Large intestine (tissue), 3 donors: ENCODE measurements around the gene GKN1. TPM values are rescaled to one million over a fixed set of nuclear protein-coding genes. Genes with fewer than 3 reads are reported as not detected.

ENCODE experiments used
- DNase-seq, 2 donors: peaks; one replicate each; pipeline versions ENCODE4 v3.0.0 to v3.0.0-alpha.2; 2013
- H3K27ac ChIP-seq: one replicate; pipeline ENCODE4 v1.5.1; 2013; ENCODE audit warnings: low read length
- H3K27me3 ChIP-seq: 2 replicates; pipeline ENCODE4 v1.6.1; 2013; ENCODE audit warnings: low read length; ENCODE audit not compliant: control insufficient read depth, insufficient read depth
- H3K36me3 ChIP-seq: 2 replicates; pipeline ENCODE4 v1.6.1; 2013; ENCODE audit warnings: low read length; ENCODE audit not compliant: control insufficient read depth, insufficient read depth
- H3K4me1 ChIP-seq: one replicate; pipeline ENCODE4 v1.6.1; 2013; ENCODE audit warnings: low read length; ENCODE audit not compliant: control insufficient read depth, insufficient read depth
- H3K4me3 ChIP-seq: one replicate; pipeline ENCODE4 v1.5.1; 2013; ENCODE audit warnings: low read length
- H3K9me3 ChIP-seq: one replicate; pipeline ENCODE4 v1.6.1; 2013; ENCODE audit warnings: mild to moderate bottlenecking, low read depth, low read length, moderate library complexity; ENCODE audit not compliant: control insufficient read depth
- WGBS: methylation state at CpG from one replicate; pipeline ENCODE4 v1.1.5; 2013; ENCODE audit warnings: low lambda C conversion rate; ENCODE audit not compliant: insufficient coverage; 5-methylcytosine and 5-hydroxymethylcytosine counted together
- polyA plus RNA-seq: library from polyadenylated mRNA; unstranded; fragments of 120-200 nt; gene quantifications from one replicate; pipeline ENCODE4 v1.2.1, GENCODE V29; 2013

GKN1 gene
- polyA plus RNA-seq, 1 donor: not detected

DNA sequence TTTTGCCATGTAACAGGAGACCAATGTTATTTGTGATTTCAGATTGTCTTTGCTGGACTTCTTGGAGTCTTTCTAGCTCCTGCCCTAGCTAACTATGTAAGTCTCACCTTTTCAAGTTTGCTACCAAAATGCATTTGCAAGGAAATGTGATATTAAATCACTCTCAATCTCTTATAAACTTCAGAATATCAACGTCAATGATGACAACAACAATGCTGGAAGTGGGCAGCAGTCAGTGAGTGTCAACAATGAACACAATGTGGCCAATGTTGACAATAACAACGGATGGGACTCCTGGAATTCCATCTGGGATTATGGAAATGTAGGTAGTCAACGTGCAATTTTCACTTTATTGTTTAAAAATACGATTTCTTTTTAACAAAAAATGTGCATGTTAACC is 3.0 kb downstream of the GKN1 start:
- Histone ChIP-seq H3K4me1 (no peaks in the 10 kb centered on the region), H3K27ac (no peak overlapping the region), H3K9me3 (no peaks in the 10 kb centered on the region), H3K4me3 (no peak overlapping the region), H3K36me3 (no peaks in the 10 kb centered on the region), H3K27me3 (peaks cover 6% of the 10 kb centered on the region)
- WGBS: 67% methylated on average over 1 of the region's 4 CpGs
- no peak for DNase-seq

DNA sequence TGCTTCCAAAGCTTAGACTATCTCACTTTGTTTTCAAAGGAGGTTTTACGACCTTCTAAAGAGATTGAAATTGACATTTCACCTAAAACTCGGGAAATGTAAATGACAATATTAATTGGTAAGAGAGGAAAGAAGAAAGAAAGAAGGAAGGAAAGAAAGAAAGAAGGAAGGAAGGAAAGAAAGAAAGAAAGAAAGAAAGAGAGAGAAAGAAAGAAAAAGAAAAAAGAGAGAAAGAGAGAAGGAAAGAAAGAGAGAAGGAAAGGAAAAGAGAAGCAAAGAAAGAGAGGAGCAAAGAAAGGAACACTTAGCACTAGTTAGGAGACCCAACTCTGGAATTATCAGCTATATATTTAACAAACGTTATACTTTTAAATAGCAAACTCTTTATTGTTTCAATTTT is 3.7 kb downstream of the GKN1 start:
- no peak for DNase-seq
- no peak overlapping the region for H3K4me3 ChIP-seq

DNA sequence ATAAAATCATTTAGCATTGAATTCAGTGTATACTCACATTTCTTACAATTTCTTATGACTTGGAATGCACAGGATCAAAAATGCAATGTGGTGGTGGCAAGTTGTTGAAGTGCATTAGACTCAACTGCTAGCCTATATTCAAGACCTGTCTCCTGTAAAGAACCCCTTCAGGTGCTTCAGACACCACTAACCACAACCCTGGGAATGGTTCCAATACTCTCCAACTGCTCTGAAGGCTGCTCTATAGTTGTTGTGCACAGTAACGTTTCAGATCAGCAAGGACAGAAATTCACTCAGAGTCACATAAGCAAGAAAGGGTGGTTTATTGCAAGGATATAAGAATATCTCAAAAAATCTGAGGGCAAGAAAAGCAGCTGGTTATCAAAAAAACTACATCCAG is 6.5 kb downstream of the GKN1 start:
- Histone ChIP-seq H3K9me3 (no peaks in the 10 kb centered on the region), H3K36me3 (no peaks in the 10 kb centered on the region), H3K27me3 (peaks cover 4% of the 10 kb centered on the region), H3K4me3 (no peak overlapping the region), H3K4me1 (no peaks in the 10 kb centered on the region), H3K27ac (no peak overlapping the region)
- WGBS: 100% methylated on average over 1 of the region's 1 CpG
- DNase-seq: no peak

More for the DNA sequence above, 3.7 kb downstream of the GKN1 start:
- Histone ChIP-seq H3K27ac (no peak overlapping the region), H3K4me1 (no peaks in the 10 kb centered on the region), H3K27me3 (peaks cover 6% of the 10 kb centered on the region), H3K36me3 (no peaks in the 10 kb centered on the region), H3K9me3 (no peaks in the 10 kb centered on the region)
- 73% methylated on average over 3 of the region's 3 CpGs for WGBS

DNA sequence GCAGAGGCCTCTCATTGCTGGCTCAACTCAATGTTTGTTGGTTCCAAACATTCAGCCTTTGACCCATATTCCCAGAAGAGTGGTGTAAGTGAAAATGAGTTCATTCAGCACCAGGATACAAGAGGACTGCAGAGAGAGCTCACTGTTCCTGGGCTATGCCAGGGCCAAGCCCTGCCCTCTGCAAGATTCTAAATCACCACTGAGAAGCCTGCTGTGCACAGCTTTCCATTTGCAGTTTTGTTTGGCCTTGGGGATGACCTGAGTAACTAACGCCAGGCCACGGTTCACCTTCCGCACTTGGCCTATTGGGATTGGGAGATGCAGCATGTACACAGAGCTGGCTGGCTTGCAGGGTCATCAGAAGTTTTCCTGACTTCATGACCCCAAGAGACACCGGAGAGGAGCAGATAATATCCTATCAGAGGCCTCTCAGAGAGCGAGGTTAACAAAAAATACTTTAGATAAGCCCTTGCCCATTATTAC is 12.6 kb downstream of the GKN1 start:
- Histone ChIP-seq H3K36me3 (no peaks in the 10 kb centered on the region), H3K9me3 (no peaks in the 10 kb centered on the region), H3K27ac (no peak overlapping the region), H3K4me3 (no peak overlapping the region), H3K4me1 (no peaks in the 10 kb centered on the region), H3K27me3 (peaks cover 4% of the 10 kb centered on the region)
- DNase-seq: no peak
- WGBS: no CpG with 5 or more reads among the region's 5 CpGs

DNA sequence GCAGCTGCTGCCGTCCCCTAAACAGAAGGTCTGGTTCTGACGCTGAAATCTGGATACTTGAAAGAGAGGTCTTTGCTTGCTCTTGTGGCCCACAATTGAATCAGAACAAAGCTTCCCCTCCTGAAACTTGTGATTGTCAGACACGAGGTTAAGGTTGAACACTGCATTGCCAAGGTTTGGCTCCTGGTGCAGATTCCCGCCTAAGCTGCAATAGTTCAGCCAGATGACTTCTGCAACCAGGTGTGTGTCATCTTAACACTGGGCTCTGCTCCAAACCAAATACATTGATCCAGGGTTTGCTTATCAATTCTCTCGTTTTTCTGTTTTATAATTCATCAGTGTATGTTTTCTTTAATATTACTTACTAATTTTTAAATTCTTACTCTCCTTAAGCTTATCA is 14.6 kb downstream of the GKN1 start:
- H3K27ac ChIP-seq: no peak overlapping the region
- H3K27me3 ChIP-seq: peaks cover 4% of the 10 kb centered on the region
- no peak overlapping the region for H3K4me3 ChIP-seq
- DNase-seq: no peak
- WGBS: no CpG with 5 or more reads among the region's 5 CpGs
- H3K9me3 ChIP-seq: no peaks in the 10 kb centered on the region
- H3K4me1 ChIP-seq: no peaks in the 10 kb centered on the region
- H3K36me3 ChIP-seq: no peaks in the 10 kb centered on the region

DNA sequence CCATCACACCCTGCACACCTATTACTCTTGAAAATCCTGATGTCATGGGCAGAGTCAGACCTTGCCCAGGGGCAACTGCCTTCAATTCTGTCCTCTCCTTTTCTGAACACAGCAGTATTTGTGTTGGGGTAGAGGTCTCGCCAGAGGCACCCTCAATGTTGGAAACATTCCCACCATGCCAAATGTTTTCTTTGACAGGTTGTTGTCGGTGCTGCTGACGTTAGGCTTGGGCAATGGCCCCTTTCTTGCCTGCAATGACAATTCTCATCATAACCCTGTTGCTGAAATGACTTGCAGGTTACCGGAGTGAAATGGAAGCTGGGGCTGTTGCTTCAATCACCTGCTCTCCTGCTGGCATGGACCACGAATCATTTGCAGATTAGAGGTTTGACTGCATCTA is 17.9 kb downstream of the GKN1 start:
- DNase-seq: no peak
- Histone ChIP-seq H3K9me3 (no peaks in the 10 kb centered on the region), H3K27ac (no peak overlapping the region), H3K4me1 (no peaks in the 10 kb centered on the region), H3K36me3 (no peaks in the 10 kb centered on the region), H3K27me3 (peaks cover 4% of the 10 kb centered on the region), H3K4me3 (no peak overlapping the region)
- WGBS: no CpG with 5 or more reads among the region's 5 CpGs

DNA sequence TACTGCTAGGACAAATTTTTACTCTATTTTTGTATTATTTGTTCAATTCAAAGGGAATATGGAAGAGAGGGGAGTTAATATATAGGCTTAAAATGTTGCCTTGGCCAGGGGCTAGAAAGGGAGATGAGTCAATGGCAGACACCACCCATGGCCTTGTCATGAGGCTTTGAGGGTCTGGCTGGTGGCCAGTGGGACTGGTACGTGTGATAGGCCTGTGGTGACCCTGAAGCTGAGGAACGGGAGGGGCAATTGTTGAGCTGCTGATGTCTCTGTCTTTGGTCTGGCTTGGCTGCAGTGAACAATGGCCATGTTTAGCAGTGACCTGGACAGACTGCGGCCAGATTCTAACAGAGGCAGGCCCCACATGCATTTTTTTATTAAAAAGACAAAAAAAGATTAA is 18.5 kb downstream of the GKN1 start:
- Histone ChIP-seq H3K27me3 (peaks cover 4% of the 10 kb centered on the region), H3K36me3 (no peaks in the 10 kb centered on the region), H3K9me3 (no peaks in the 10 kb centered on the region), H3K4me1 (no peaks in the 10 kb centered on the region), H3K27ac (no peak overlapping the region), H3K4me3 (no peak overlapping the region)
- no CpG with 5 or more reads among the region's 3 CpGs for WGBS
- DNase-seq: no peak

DNA sequence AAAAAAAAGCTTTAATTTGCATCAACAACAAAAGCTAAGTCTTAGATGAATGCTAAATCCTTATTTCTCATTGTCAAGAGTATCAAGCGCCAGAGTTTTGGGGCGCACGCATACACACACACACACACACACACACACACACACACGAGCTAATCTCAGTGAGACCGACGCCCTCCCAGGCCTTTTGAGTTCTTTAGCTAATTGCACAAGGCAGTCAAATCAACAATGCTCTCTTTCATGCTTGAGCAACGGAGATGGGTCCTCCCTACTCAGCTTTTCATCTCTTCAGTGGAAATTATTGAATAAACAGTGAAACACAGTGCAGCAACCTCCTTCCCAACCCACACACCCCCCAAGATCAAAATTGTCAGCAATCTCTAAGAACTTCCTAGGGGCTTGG is 19.2 kb downstream of the GKN1 start:
- Histone ChIP-seq H3K36me3 (no peaks in the 10 kb centered on the region), H3K4me3 (no peak overlapping the region), H3K9me3 (no peaks in the 10 kb centered on the region), H3K27me3 (peaks cover 4% of the 10 kb centered on the region), H3K27ac (no peak overlapping the region), H3K4me1 (no peaks in the 10 kb centered on the region)
- no peak for DNase-seq
- WGBS: no CpG with 5 or more reads among the region's 7 CpGs

DNA sequence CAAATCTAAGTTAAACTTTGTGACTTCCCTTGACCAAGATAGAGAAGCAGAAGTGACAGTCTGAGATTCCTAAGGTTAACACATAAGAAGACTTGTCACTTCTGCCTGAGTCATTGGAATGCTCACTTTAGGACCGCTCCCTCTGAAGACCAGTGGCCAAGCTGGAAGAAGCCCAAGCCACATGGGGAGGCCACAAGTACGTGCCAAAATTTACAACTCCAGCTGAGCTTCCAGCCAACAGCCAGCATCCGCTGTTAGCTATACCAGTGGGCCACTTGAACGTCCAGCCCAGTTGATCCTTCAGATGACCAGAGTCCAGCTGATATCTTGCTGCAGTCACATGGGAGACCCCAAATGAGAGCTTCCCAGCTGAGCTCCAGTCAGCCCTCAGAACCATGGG is 20.4 kb downstream of the GKN1 start:
- no peaks in the 10 kb centered on the region for H3K27me3 ChIP-seq
- no peaks in the 10 kb centered on the region for H3K9me3 ChIP-seq
- WGBS: no CpG with 5 or more reads among the region's 4 CpGs
- no peak overlapping the region for H3K4me3 ChIP-seq
- H3K27ac ChIP-seq: no peak overlapping the region
- H3K4me1 ChIP-seq: no peaks in the 10 kb centered on the region
- H3K36me3 ChIP-seq: no peaks in the 10 kb centered on the region
- no peak for DNase-seq

DNA sequence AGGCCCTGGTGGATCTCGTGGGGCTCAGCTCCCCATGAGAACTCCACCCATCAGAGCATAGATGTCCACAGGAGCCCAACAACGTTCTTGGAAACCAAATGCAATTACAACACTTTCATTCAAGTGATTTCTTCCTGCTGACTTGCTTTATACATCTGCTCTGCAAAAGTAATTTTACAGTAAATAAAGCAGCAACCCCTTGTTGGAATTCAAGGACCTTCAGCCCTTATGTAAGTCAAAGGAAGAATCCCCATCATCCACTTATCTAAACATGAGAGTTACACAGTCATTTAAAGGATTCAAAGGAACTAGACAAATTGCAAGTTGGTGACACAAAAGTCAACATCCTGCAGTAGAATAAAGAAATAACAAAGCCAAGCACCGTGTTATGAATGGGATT is 21.5 kb downstream of the GKN1 start:
- no CpG with 5 or more reads among the region's 3 CpGs for WGBS
- no peak overlapping the region for H3K4me3 ChIP-seq
- H3K9me3 ChIP-seq: no peaks in the 10 kb centered on the region
- H3K4me1 ChIP-seq: no peaks in the 10 kb centered on the region
- H3K27me3 ChIP-seq: no peaks in the 10 kb centered on the region
- DNase-seq: no peak
- H3K36me3 ChIP-seq: no peaks in the 10 kb centered on the region
- no peak overlapping the region for H3K27ac ChIP-seq

DNA sequence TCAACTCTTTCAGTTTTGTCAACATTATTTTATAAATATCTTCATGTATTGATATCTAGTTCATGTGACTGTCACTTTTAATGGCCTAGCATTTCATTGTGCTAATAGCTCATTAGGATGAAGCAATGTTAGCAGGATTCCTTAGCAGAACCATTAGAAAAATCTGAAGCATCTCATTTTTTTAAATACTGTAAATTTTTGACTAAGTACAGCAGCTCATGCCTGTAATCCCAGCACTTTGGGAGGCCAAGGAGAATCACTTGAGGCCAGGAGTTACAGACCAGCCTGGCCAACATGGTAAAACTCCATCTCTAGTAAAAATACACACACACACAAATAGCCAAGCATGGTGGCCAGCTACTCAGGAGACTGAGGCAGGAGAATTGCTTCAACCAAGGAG is 23.0 kb downstream of the GKN1 start:
- no peaks in the 10 kb centered on the region for H3K9me3 ChIP-seq
- no peak overlapping the region for H3K4me3 ChIP-seq
- H3K27ac ChIP-seq: no peak overlapping the region
- H3K27me3 ChIP-seq: no peaks in the 10 kb centered on the region
- no peaks in the 10 kb centered on the region for H3K36me3 ChIP-seq
- H3K4me1 ChIP-seq: no peaks in the 10 kb centered on the region
- no peak for DNase-seq
